ENCODE results near the gene COL27A1. TPM values are rescaled to one million over a fixed set of nuclear protein-coding genes. Genes with fewer than 3 reads are reported as not detected.

Gene COL27A1
- total RNA-seq, 1 experiment from 2014 or later, result 12.0 TPM

DNA sequence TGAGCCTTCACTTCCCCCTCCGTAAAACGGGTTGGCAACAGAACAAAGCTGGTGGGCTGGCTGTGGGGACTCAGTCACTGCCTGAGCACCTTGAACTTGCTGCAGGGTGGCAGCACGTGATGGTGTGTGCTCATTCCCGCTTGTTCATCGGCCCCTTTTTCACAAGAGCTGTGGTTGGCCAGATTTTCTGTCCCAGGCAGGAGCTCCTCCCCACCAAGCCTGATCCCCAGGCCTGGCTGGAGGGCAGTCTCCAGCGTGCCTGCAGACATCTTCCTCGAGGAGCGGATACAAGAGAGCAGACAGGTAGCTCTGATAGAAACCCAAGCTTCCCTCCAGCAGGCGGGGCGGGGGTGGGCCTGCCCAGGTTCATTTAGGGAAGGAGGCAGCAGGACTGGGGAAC is 105.7 kb downstream of the COL27A1 start:
- H3K9me2 ChIP-seq (ENCODE audit: insufficient read depth), result no peaks in the 10 kb centered on the region
- no peak overlapping the region for H3K4me2 ChIP-seq (ENCODE audit: low read length)
- H3K27me3 ChIP-seq (ENCODE audit: insufficient read depth, low read length), result no peaks in the 10 kb centered on the region
- no peaks in the 10 kb centered on the region for H3K9me3 ChIP-seq (ENCODE audit: control insufficient read depth in 1 of 2, insufficient read depth in 1 of 2, low read depth in 1 of 2, low read length in 2 of 2)
- ChIA-PET CTCF (no interaction called here), RAD21 (ENCODE audit: low non-redundant PET in 1 of 2, low total read pairs in 2 of 2, uncharacterized antibody in 2 of 2, unreplicated experiment in 2 of 2) (no interaction called here), POLR2A (no interaction called here)
- no peak overlapping the region for H3K9ac ChIP-seq (ENCODE audit: low read length)
- no peaks in the 10 kb centered on the region for H3K4me1 ChIP-seq (ENCODE audit: control insufficient read depth in 1 of 2, insufficient read depth in 2 of 2, low read length in 2 of 2)
- TF ChIP-seq, protein P1, sequence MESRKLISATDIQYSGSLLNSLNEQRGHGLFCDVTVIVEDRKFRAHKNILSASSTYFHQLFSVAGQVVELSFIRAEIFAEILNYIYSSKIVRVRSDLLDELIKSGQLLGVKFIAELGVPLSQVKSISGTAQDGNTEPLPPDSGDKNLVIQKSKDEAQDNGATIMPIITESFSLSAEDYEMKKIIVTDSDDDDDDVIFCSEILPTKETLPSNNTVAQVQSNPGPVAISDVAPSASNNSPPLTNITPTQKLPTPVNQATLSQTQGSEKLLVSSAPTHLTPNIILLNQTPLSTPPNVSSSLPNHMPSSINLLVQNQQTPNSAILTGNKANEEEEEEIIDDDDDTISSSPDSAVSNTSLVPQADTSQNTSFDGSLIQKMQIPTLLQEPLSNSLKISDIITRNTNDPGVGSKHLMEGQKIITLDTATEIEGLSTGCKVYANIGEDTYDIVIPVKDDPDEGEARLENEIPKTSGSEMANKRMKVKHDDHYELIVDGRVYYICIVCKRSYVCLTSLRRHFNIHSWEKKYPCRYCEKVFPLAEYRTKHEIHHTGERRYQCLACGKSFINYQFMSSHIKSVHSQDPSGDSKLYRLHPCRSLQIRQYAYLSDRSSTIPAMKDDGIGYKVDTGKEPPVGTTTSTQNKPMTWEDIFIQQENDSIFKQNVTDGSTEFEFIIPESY (IDR thresholded peaks at IDR 0.05; ENCODE audit: extremely low read depth, insufficient replicate concordance, low read length), result no peak
- no peak for TF ChIP-seq RAD21 (IDR thresholded peaks at IDR 0.05; ENCODE audit: low read depth)
- no peak for TF ChIP-seq EZH2 (IDR thresholded peaks at IDR 0.05)
- no peak for TF ChIP-seq TCF7L2 (IDR thresholded peaks at IDR 0.05; ENCODE audit: borderline replicate concordance, extremely low read depth, insufficient read depth, insufficient read length)
- no peak for TF ChIP-seq POLR2A (IDR thresholded peaks at IDR 0.05; ENCODE audit: borderline replicate concordance, extremely low read depth, insufficient read depth, insufficient read length)
- TF ChIP-seq EGR1 (IDR thresholded peaks at IDR 0.05; ENCODE audit: low read depth), result no peak
- TF ChIP-seq SIN3A (IDR thresholded peaks at IDR 0.05; ENCODE audit: low read depth), result no peak
- TF ChIP-seq, protein P2, sequence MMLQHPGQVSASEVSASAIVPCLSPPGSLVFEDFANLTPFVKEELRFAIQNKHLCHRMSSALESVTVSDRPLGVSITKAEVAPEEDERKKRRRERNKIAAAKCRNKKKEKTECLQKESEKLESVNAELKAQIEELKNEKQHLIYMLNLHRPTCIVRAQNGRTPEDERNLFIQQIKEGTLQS (IDR thresholded peaks at IDR 0.05), result no peak
- TF ChIP-seq JUND (IDR thresholded peaks at IDR 0.05), result no peak
- TF ChIP-seq, protein P3, sequence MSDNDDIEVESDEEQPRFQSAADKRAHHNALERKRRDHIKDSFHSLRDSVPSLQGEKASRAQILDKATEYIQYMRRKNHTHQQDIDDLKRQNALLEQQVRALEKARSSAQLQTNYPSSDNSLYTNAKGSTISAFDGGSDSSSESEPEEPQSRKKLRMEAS (IDR thresholded peaks at IDR 0.05), result no peak
- intact Hi-C loops (cut with micrococcal nuclease), result no loop called here
- no peak overlapping the region for H3K27ac ChIP-seq (ENCODE audit: low read depth, low read length)
- H4K20me1 ChIP-seq (ENCODE audit: insufficient read depth), result no peaks in the 10 kb centered on the region
- H3K4me3 ChIP-seq (replicated peaks in 1 of 2; ENCODE audit: low read depth in 1 of 2, low read length in 2 of 2), result no peak overlapping the region
- BruUV-seq (replicated peaks), result no TSS peak
- H2AFZ ChIP-seq (ENCODE audit: low read depth, low read length, poor library complexity, severe bottlenecking), result no peak overlapping the region
- 0 out of 2 replicates have a peak, but pooled peaks have one; percentile 21 for ATAC-seq
- no peaks in the 10 kb centered on the region for H3K36me3 ChIP-seq (ENCODE audit: control insufficient read depth in 1 of 2, insufficient read depth in 2 of 2, low read length in 2 of 2)
- no peak for DNase-seq (ENCODE audit: low read depth, low spot score)
- no peaks in the 10 kb centered on the region for H3K79me2 ChIP-seq (ENCODE audit: insufficient read depth, low read length)

Measured in HCT116 (cell line).